Measurements from ENCODE around the gene SBF2. TPM values are rescaled to one million over a fixed set of nuclear protein-coding genes. Genes with fewer than 3 reads are reported as not detected.

SBF2 gene
- total and polyA plus RNA-seq, 9 of the 15 experiments (the other 6 are each of a cell fraction or from before 2014, with no cell fraction given) = 0.80 to 9.5 (median 5.0) TPM

DNA sequence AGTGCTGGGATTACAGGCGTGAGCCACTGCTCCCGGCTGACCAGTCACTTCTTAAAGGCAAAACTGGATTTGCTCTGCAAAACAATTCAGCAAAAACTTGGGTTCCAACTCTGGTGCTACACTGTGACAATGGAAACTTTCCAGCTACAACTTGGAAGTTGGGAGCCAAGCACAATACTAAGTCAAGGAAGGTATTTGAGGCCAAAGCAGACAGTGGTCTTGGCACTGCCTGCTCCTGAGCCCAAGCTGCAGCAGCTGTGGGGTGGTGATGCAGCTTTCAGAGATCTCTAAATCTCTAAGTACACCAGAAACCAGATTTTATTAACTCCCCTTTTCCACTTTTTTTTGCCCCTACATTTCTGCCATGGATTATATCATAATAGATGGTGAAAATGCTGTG is 28.4 kb upstream of the SBF2 start (continued):
- TF ChIP-seq NFE2L1 (tag; IDR thresholded peaks at IDR 0.05; ENCODE audit: borderline replicate concordance, low read depth) = no peak

DNA sequence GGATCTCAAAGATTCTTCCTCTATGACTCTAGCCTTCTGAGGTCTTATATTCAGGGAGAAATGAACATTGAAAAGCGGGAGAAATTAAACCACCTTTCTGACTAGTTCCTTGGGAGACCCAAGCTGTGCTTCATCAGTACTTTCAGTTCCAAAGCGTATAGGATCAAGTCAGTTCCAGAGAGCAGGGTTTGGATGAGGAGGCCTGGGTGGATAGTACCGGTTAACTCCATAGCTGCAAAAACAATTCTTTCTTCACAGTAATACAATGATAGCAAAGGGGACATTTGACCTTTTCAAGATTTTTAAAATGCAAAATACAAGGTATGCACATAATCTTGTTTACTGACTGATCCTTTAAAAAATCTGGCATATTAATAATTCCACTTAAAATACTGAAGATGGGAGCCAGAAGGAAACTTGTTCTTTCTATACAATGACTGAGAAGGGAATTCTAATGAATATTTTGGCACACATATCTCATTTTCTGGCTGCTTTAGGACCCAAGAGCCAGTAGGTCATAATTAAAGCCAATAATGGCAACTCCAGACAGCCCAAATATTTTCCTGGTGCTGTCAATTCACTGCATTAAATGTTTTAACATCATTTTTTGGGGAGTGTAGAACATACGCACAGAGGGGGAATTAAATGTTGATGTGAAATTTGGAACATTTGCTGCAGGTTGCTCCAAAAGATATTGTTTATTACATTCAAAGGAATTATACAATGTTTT is 26.9 kb upstream of the SBF2 start:
- CTCF ChIA-PET (ENCODE audit: low intra/inter-chr PET ratio) = no interaction called here
- no peaks in the 10 kb centered on the region for H3K79me2 ChIP-seq (ENCODE audit: control insufficient read depth, insufficient read depth, low read length)
- no peak overlapping the region for H3K9ac ChIP-seq (ENCODE audit: insufficient read depth in 1 of 2, low read depth in 2 of 2, low read length in 2 of 2)
- no peaks in the 10 kb centered on the region; the same call in 1 of the 2 replicates for H4K20me1 ChIP-seq (replicated peaks; ENCODE audit: control insufficient read depth, insufficient read depth, low read length)
- no peak overlapping the region for H3K4me2 ChIP-seq (ENCODE audit: insufficient read depth, low read length)
- no peak overlapping the region for H3K4me3 ChIP-seq
- no TSS peak for BruUV-seq (replicated peaks)
- ATAC-seq (no peak), DNase-seq (ENCODE audit: extremely low read depth in 1 of 4, low spot score in 3 of 4) (no peak), FAIRE-seq (no peak)
- POLR2A ChIA-PET = interaction anchor here (0.6 kb wide), 1 partner anchor 748 kb away, joined by 4 read pairs; the partner anchor contains the start of gene WEE1
- H3K9me1 ChIP-seq (ENCODE audit: control insufficient read depth, insufficient read depth, low read length) = no peaks in the 10 kb centered on the region
- peaks cover 0 to 4% of the 10 kb centered on the region in 2 experiments; a peak in 1 of 5 replicates for H3K27me3 ChIP-seq (ENCODE audit: control insufficient read depth in 2 of 2, insufficient read depth in 2 of 2, low read length in 2 of 2)
- no peaks in the 10 kb centered on the region for H3K36me3 ChIP-seq (ENCODE audit: control insufficient read depth, insufficient read depth, low read length)
- no peak overlapping the region for H2AFZ ChIP-seq (ENCODE audit: low read depth, low read length)
- intact Hi-C loops (cut with micrococcal nuclease) (loop anchor here (5.0 kb wide), 2 partner anchors 46 to 329 kb away; no protein-coding TSS in a partner anchor), in situ Hi-C loops (cut with MboI) (loop anchor here (25.0 kb wide), 1 partner anchor 459 kb away; no protein-coding TSS in a partner anchor)
- peaks cover 0 to 5% of the 10 kb centered on the region in 2 experiments; a peak in 2 of 5 replicates for H3K4me1 ChIP-seq (replicated peaks in 1 of 2; ENCODE audit: control insufficient read depth in 2 of 2, insufficient read depth in 2 of 2, low read length in 2 of 2)
- no peaks in the 10 kb centered on the region for H3K9me3 ChIP-seq (replicated peaks; ENCODE audit: control insufficient read depth, insufficient read depth, low read depth, low read length)
- H3K27ac ChIP-seq (ENCODE audit: extremely low read depth, low read depth, low read length) = no peak overlapping the region
- no peak for TF ChIP-seq CCAR2 (IDR thresholded peaks at IDR 0.05; ENCODE audit: low read depth, low read length)
- no peak for TF ChIP-seq C11orf30 (IDR thresholded peaks at IDR 0.05; ENCODE audit: low read depth)
- no peak for TF ChIP-seq OTX1 (CRISPR knock-in tag; IDR thresholded peaks at IDR 0.05)
- no peak for TF ChIP-seq SMARCA4 (IDR thresholded peaks at IDR 0.05)
- no peak for TF ChIP-seq CBX5 (IDR thresholded peaks at IDR 0.05; ENCODE audit: borderline replicate concordance, low read depth)
- 13% methylated on average over 4 of the region's 4 CpGs for WGBS (ENCODE audit: insufficient coverage, low coverage, missing lambda C conversion rate)
